A673 (cell line): ENCODE measurements around the gene IGFN1.

Source experiments
- CTCF ChIP-seq: fragments of 300-800, 200-600 bp; sonication (generic); conservative IDR thresholded peaks from 2 replicates; pipeline ENCODE4 v1.5.1; 2017; ENCODE audit warnings: low read depth, mild to moderate bottlenecking, antibody characterized with exemption, low read length, moderate library complexity, mixed read lengths
- EZH2 ChIP-seq: fragments of 200-600 bp; sonication (generic); IDR thresholded peaks from 2 replicates; pipeline ENCODE4 v1.6.1; 2017; ENCODE audit warnings: borderline replicate concordance, low read depth, mild to moderate bottlenecking, mixed read lengths, antibody characterized with exemption, low read length; ENCODE audit not compliant: poor library complexity, severe bottlenecking

GRCh38 chr1:201229771-201230635 is 39.4 kb downstream of the IGFN1 start:
- TF ChIP-seq CTCF (no peak), EZH2 (no peak)
